ENCODE data around the gene LMNA.
"Not testable (repeated sequence)": the region's sequence is repeated elsewhere in the genome, so short reads cannot be mapped to it uniquely, and the experiment has no call there.

Gene LMNA

GRCh38 chr1:156104861-156105832 is 9.4 kb upstream of the LMNA start:
- DNase-seq (ENCODE audit: low read depth), result peak; percentile 88

- DNase-seq (ENCODE audit: low read depth), result no peak
Measured at GRCh38 chr1:156106624-156107488, 7.7 kb upstream of the LMNA start.

GRCh38 chr1:156108057-156108456 is 6.5 kb upstream of the LMNA start:
- DNase-seq (ENCODE audit: low read depth), result no peak

- DNase-seq (ENCODE audit: low read depth), result no peak
Measured at GRCh38 chr1:156108664-156109241, 5.8 kb upstream of the LMNA start.

- no peak for DNase-seq (ENCODE audit: low read depth)
Measured at GRCh38 chr1:156110252-156110651, 4.3 kb upstream of the LMNA start.

- DNase-seq (ENCODE audit: low read depth), result no peak
Measured at GRCh38 chr1:156111355-156111962, 3.1 kb upstream of the LMNA start.

GRCh38 chr1:156112276-156113137 is 2.0 kb upstream of the LMNA start:
- DNase-seq (ENCODE audit: low read depth), result no peak

- no peak for DNase-seq (ENCODE audit: low read depth)
Measured at GRCh38 chr1:156113282-156113950, 1.1 kb upstream of the LMNA start.

- DNase-seq (ENCODE audit: low read depth), result no peak
Measured at GRCh38 chr1:156114919-156115513, 505 bp downstream of the LMNA start.

GRCh38 chr1:156115514-156116374 is 1.2 kb downstream of the LMNA start:
- DNase-seq (ENCODE audit: low read depth), result no peak

GRCh38 chr1:156116731-156117130 is 2.2 kb downstream of the LMNA start:
- not testable (repeated sequence) for DNase-seq (ENCODE audit: low read depth)

GRCh38 chr1:156117414-156118176 is 3.1 kb downstream of the LMNA start:
- no peak for DNase-seq (ENCODE audit: low read depth)

GRCh38 chr1:156118177-156118868 is 3.8 kb downstream of the LMNA start:
- no peak for DNase-seq (ENCODE audit: low read depth)

GRCh38 chr1:156119503-156120209 is 5.1 kb downstream of the LMNA start:
- no peak for DNase-seq (ENCODE audit: low read depth)

GRCh38 chr1:156120318-156120717 is 5.8 kb downstream of the LMNA start:
- no peak for DNase-seq (ENCODE audit: low read depth)

GRCh38 chr1:156121005-156121404 is 6.5 kb downstream of the LMNA start:
- not testable (repeated sequence) for DNase-seq (ENCODE audit: low read depth)

GRCh38 chr1:156121457-156121856 is 6.9 kb downstream of the LMNA start:
- no peak for DNase-seq (ENCODE audit: low read depth)

Data from fibroblast of the conjunctiva (primary cell).